ENCODE data around the gene CREBRF. TPM values are rescaled to one million over a fixed set of nuclear protein-coding genes. Genes with fewer than 3 reads are reported as not detected.

The CREBRF gene
- polyA plus RNA-seq, 3 donors = 23.1 to 27.6 (median 23.6) TPM

- Mint-ChIP-seq H3K27ac (peak overlapping the region; percentile 92 to 98 (median 96)), H3K9me3 (peaks cover 0 to 14% (median 0%) of the 10 kb centered on the region in 7 donors), H3K36me3 (peaks cover 11 to 41% of the 10 kb centered on the region in 2 donors), H3K4me3 (peak overlapping the region; percentile 72 to 92), H3K4me1 (peaks cover 48% of the 10 kb centered on the region), H3K27me3 (ENCODE audit: low read depth in 3 of 3) (no peaks in the 10 kb centered on the region)
- Histone ChIP-seq H4K20me1 (ENCODE audit: insufficient read depth, low read length) (peaks cover 24% of the 10 kb centered on the region), H3K4me2 (replicated peaks; ENCODE audit: extremely low read depth, low read length, poor library complexity, severe bottlenecking) (peak overlapping the region; percentile 73), H3K4me3 (replicated peaks in 1 of 3; ENCODE audit: low read depth in 2 of 3, low read length in 3 of 3) (peak overlapping the region; percentile 22 to 65 (median 64)), H3K79me2 (ENCODE audit: insufficient read depth, low read length) (peaks cover 46% of the 10 kb centered on the region), H3K27ac (ENCODE audit: low read depth in 1 of 2, low read length in 2 of 2) (peak overlapping the region; percentile 85 to 92), H3K9me3 (replicated peaks in 1 of 2; ENCODE audit: control insufficient read depth in 1 of 2, insufficient read depth in 1 of 2, low read length in 2 of 2) (peaks cover 0 to 4% of the 10 kb centered on the region in 2 donors), H3K4me1 (ENCODE audit: control insufficient read depth in 1 of 2, insufficient read depth in 2 of 2, low read length in 2 of 2) (peaks cover 39 to 41% of the 10 kb centered on the region in 2 donors), H3K9ac (ENCODE audit: insufficient read depth, low read length, poor library complexity, severe bottlenecking) (peak overlapping the region; percentile 64), H3K36me3 (replicated peaks in 1 of 2; ENCODE audit: control insufficient read depth in 1 of 2, insufficient read depth in 2 of 2, low read length in 2 of 2) (peaks cover 0 to 12% of the 10 kb centered on the region in 2 donors), H2AFZ (ENCODE audit: insufficient read depth, low read depth, low read length, poor library complexity, severe bottlenecking) (no peak overlapping the region), H3K27me3 (ENCODE audit: control insufficient read depth in 2 of 2, insufficient read depth in 2 of 2, low read length in 2 of 2) (no peaks in the 10 kb centered on the region)
- intact Hi-C loops (cut with micrococcal nuclease) = loop anchor here in 1 of 2 donors (2.0 kb wide), 1 partner anchor 21 kb away; the partner anchor contains the start of gene CREBRF
- 91% methylated on average over 4 of the region's 24 CpGs for WGBS (ENCODE audit: insufficient coverage)
- DNase-seq = peak; percentile 54 to 81 (median 77)
- TF ChIP-seq CTCF (IDR thresholded peaks at IDR 0.05) = no peak
Measured at GRCh38 chr5:173035904-173036707, 20.0 kb upstream of the CREBRF start.

GRCh38 chr5:173039188-173039587 lies 17.0 kb upstream of the CREBRF start:
- peaks cover 0 to 4% of the 10 kb centered on the region in 2 donors for H3K9me3 ChIP-seq (replicated peaks in 1 of 2; ENCODE audit: control insufficient read depth in 1 of 2, insufficient read depth in 1 of 2, low read length in 2 of 2)
- peaks cover 3% of the 10 kb centered on the region for H4K20me1 ChIP-seq (ENCODE audit: insufficient read depth, low read length)
- H2AFZ ChIP-seq (ENCODE audit: insufficient read depth, low read depth, low read length, poor library complexity, severe bottlenecking) = no peak overlapping the region
- H3K36me3 ChIP-seq (replicated peaks in 1 of 2; ENCODE audit: control insufficient read depth in 1 of 2, insufficient read depth in 2 of 2, low read length in 2 of 2) = peaks cover 0 to 8% of the 10 kb centered on the region in 2 donors
- no peak overlapping the region for H3K9ac ChIP-seq (ENCODE audit: insufficient read depth, low read length, poor library complexity, severe bottlenecking)
- H3K4me3 Mint-ChIP-seq = no peak overlapping the region
- no peak overlapping the region for H3K4me2 ChIP-seq (replicated peaks; ENCODE audit: extremely low read depth, low read length, poor library complexity, severe bottlenecking)
- H3K4me1 Mint-ChIP-seq = peaks cover 33% of the 10 kb centered on the region
- H3K4me3 ChIP-seq (replicated peaks in 1 of 3; ENCODE audit: low read depth in 2 of 3, low read length in 3 of 3) = no peak overlapping the region
- peaks cover 16% of the 10 kb centered on the region for H3K79me2 ChIP-seq (ENCODE audit: insufficient read depth, low read length)
- H3K4me1 ChIP-seq (ENCODE audit: control insufficient read depth in 1 of 2, insufficient read depth in 2 of 2, low read length in 2 of 2) = peaks cover 32 to 34% of the 10 kb centered on the region in 2 donors
- H3K36me3 Mint-ChIP-seq = peaks cover 9 to 24% of the 10 kb centered on the region in 2 donors
- no peaks in the 10 kb centered on the region for H3K27me3 ChIP-seq (ENCODE audit: control insufficient read depth in 2 of 2, insufficient read depth in 2 of 2, low read length in 2 of 2)
- H3K9me3 Mint-ChIP-seq = peaks cover 0 to 17% (median 0%) of the 10 kb centered on the region in 7 donors
- intact Hi-C loops (cut with micrococcal nuclease) = no loop called here
- 96% methylated on average over 3 of the region's 3 CpGs for WGBS (ENCODE audit: insufficient coverage)
- no peak for DNase-seq
- TF ChIP-seq CTCF (IDR thresholded peaks at IDR 0.05) = no peak
- H3K27ac ChIP-seq (ENCODE audit: low read depth in 1 of 2, low read length in 2 of 2) = no peak overlapping the region
- peak overlapping the region in 2 of 7 donors; percentile 24 to 37 for H3K27ac Mint-ChIP-seq
- H3K27me3 Mint-ChIP-seq (ENCODE audit: low read depth in 3 of 3) = no peaks in the 10 kb centered on the region

Measured in CD14-positive monocyte (primary cell).